CD4-positive, alpha-beta memory T cell (primary cell): ENCODE results near the gene RFT1. TPM values are rescaled to one million over a fixed set of nuclear protein-coding genes. Genes with fewer than 3 reads are reported as not detected.
A peak's percentile ranks its signal among the peaks of the same experiment; 100 is the strongest.

Experiments used
- CTCF ChIA-PET: fragments of 350-600 bp; sonication (Branson Sonifier 250); formaldehyde crosslinking; loops from one replicate; lab custom pipeline; 2021; ENCODE audit warnings: inconsistent platforms; ENCODE audit not compliant: partially characterized antibody; lab: Charles Lee
- POLR2A ChIA-PET: fragments of 350-600 bp; sonication (Branson Sonifier 250); formaldehyde crosslinking; loops from one replicate; lab custom pipeline; 2021; ENCODE audit not compliant: partially characterized antibody; lab: Charles Lee
- DNase-seq, 5 donors: peaks; one replicate each; pipeline versions ENCODE4 v3.0.0 to v3.0.0-alpha.2; 2020 to 2022; ENCODE audit warnings: mixed read lengths in 1 of 5
- H3K27ac ChIP-seq: one replicate; pipeline ENCODE4 v1.7.0; 2013; ENCODE audit warnings: low read depth, low read length
- H3K27me3 ChIP-seq: 2 replicates; pipeline ENCODE4 v1.7.0; 2013; ENCODE audit warnings: mild to moderate bottlenecking, low read length, moderate library complexity; ENCODE audit not compliant: insufficient read depth
- H3K36me3 ChIP-seq: 2 replicates; pipeline ENCODE4 v1.7.0; 2013; ENCODE audit warnings: mild to moderate bottlenecking, low read length, moderate library complexity; ENCODE audit not compliant: insufficient read depth
- H3K4me1 ChIP-seq: 2 replicates; pipeline ENCODE4 v1.7.0; 2013; ENCODE audit warnings: mild to moderate bottlenecking, low read length, moderate library complexity; ENCODE audit not compliant: insufficient read depth
- H3K4me3 ChIP-seq, 2 donors: one replicate each; pipeline ENCODE4 v1.7.0; 2013; ENCODE audit warnings: low read length in 2 of 2, mild to moderate bottlenecking in 1 of 2
- H3K9me3 ChIP-seq, 2 donors: one replicate each; pipeline ENCODE4 v1.7.0; 2013; ENCODE audit warnings: low read length in 2 of 2, control low read depth in 1 of 2; ENCODE audit not compliant: control insufficient read depth in 1 of 2
- H3K27ac Mint-ChIP-seq, 7 donors: one replicate each; pipeline ENCODE4 v1.8.0; 2020 to 2021; ENCODE audit warnings: mixed read lengths in 7 of 7, mild to moderate bottlenecking in 6 of 7, inconsistent platforms in 3 of 7, moderate library complexity in 3 of 7
- H3K27me3 Mint-ChIP-seq, 2 donors: one replicate each; pipeline ENCODE4 v1.8.0; 2020 to 2021; ENCODE audit warnings: mixed read lengths in 2 of 2
- H3K36me3 Mint-ChIP-seq, 2 donors: one replicate each; pipeline ENCODE4 v1.8.0; 2020 to 2021; ENCODE audit warnings: mixed read lengths in 2 of 2, inconsistent platforms in 1 of 2, mild to moderate bottlenecking in 1 of 2
- H3K4me1 Mint-ChIP-seq, 4 donors: one replicate each; pipeline ENCODE4 v1.8.0; 2020 to 2021; ENCODE audit warnings: mixed read lengths in 4 of 4, mild to moderate bottlenecking in 1 of 4
- H3K4me3 Mint-ChIP-seq, 8 donors: one replicate each; pipeline ENCODE4 v1.8.0; 2020 to 2021; ENCODE audit warnings: mixed read lengths in 8 of 8, mild to moderate bottlenecking in 7 of 8, moderate library complexity in 6 of 8, inconsistent platforms in 3 of 8
- H3K9me3 Mint-ChIP-seq, 8 donors: one replicate each; pipeline ENCODE4 v1.8.0; 2020 to 2021; ENCODE audit warnings: mixed read lengths in 8 of 8, mild to moderate bottlenecking in 5 of 8, inconsistent platforms in 3 of 8, moderate library complexity in 1 of 8
- intact Hi-C: fragments of 100-400 bp; cut with micrococcal nuclease; formaldehyde crosslinking; loops from one replicate; pipeline ENCODE4 v1.15.1; 2023
- polyA plus RNA-seq, 2 donors: library from polyadenylated mRNA; unstranded; fragments of 300-500 nt; fragmentation: Illumina TruSeq; gene quantifications; one replicate each; pipeline ENCODE4 v1.2.3, GENCODE V29; 2021
- total RNA-seq, 2 experiments: library from RNA; stranded (reverse); gene quantifications; one replicate each; pipeline ENCODE4 v1.2.3, GENCODE V29; 2021

Gene RFT1
- total and polyA plus RNA-seq, 4 experiments from 2014 or later, result 21.2 to 28.4 (median 24.6) TPM

- POLR2A ChIA-PET, result no interaction called here
- Mint-ChIP-seq H3K4me3 (no peak overlapping the region), H3K36me3 (peaks cover 4 to 8% of the 10 kb centered on the region in 2 donors), H3K9me3 (peaks cover 0 to 2% (median 0%) of the 10 kb centered on the region in 8 donors), H3K27ac (no peak overlapping the region), H3K4me1 (no peaks in the 10 kb centered on the region), H3K27me3 (no peaks in the 10 kb centered on the region)
- no peaks in the 10 kb centered on the region for H3K4me1 ChIP-seq
- no peak overlapping the region for H3K4me3 ChIP-seq
- intact Hi-C loops, result no loop called here
- H3K27ac ChIP-seq, result no peak overlapping the region
- H3K27me3 ChIP-seq, result no peaks in the 10 kb centered on the region
- no peaks in the 10 kb centered on the region for H3K36me3 ChIP-seq
- no peak for DNase-seq
- H3K9me3 ChIP-seq, result no peaks in the 10 kb centered on the region
- CTCF ChIA-PET, result no interaction called here
These were observed 47.5 kb downstream of the RFT1 start for GRCh38 chr3:53082736-53083135.

GRCh38 chr3:53081318-53081717 lies 48.9 kb downstream of the RFT1 start:
- Mint-ChIP-seq H3K27me3 (no peaks in the 10 kb centered on the region), H3K4me1 (no peaks in the 10 kb centered on the region), H3K9me3 (no peaks in the 10 kb centered on the region), H3K27ac (peak overlapping the region in 3 of 7 donors; percentile 43 to 78 (median 78)), H3K4me3 (no peak overlapping the region), H3K36me3 (peaks cover 4 to 8% of the 10 kb centered on the region in 2 donors)
- Histone ChIP-seq H3K27me3 (no peaks in the 10 kb centered on the region), H3K9me3 (no peaks in the 10 kb centered on the region), H3K4me3 (no peak overlapping the region), H3K36me3 (no peaks in the 10 kb centered on the region), H3K4me1 (no peaks in the 10 kb centered on the region), H3K27ac (no peak overlapping the region)
- POLR2A ChIA-PET, result no interaction called here
- no peak for DNase-seq
- CTCF ChIA-PET, result no interaction called here
- intact Hi-C loops, result no loop called here

DNA sequence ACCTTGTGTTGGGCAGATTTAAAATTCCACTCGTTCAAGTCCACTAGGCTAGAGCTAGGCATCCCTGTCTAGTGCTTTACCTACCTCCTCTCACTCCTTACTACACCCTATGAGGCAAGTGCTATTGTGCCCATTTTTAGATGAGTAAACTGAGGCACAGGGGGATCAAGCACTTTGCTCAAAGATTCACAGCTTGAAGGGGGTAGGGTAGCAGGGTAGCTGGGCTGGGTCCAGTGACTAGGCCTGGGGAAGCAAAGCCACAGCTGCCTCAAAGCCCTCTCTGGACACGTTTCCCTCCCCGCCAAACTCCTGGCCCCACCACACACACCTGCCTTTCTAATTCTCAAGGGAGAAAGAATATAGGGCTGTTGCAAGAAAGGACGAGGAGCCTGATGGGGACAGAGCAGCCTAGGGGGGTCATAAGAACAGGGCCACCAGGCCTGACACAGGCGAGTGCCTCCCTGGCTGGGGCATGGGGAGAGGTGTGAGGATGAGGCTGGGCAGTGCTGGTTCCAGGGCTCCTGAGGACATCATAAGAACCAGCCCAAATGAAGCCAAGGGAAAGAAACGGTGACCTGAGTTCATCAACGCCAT lies 49.5 kb downstream of the RFT1 start:
- CTCF ChIA-PET, result no interaction called here
- Mint-ChIP-seq H3K9me3 (no peaks in the 10 kb centered on the region), H3K4me1 (no peaks in the 10 kb centered on the region), H3K27ac (peak overlapping the region in 2 of 7 donors; percentile 15 to 84), H3K27me3 (no peaks in the 10 kb centered on the region), H3K4me3 (no peak overlapping the region), H3K36me3 (peaks cover 4 to 6% of the 10 kb centered on the region in 2 donors)
- Histone ChIP-seq H3K9me3 (no peaks in the 10 kb centered on the region), H3K4me1 (no peaks in the 10 kb centered on the region), H3K27me3 (no peaks in the 10 kb centered on the region), H3K27ac (no peak overlapping the region), H3K4me3 (no peak overlapping the region), H3K36me3 (no peaks in the 10 kb centered on the region)
- POLR2A ChIA-PET, result no interaction called here
- intact Hi-C loops, result no loop called here
- no peak for DNase-seq

DNA sequence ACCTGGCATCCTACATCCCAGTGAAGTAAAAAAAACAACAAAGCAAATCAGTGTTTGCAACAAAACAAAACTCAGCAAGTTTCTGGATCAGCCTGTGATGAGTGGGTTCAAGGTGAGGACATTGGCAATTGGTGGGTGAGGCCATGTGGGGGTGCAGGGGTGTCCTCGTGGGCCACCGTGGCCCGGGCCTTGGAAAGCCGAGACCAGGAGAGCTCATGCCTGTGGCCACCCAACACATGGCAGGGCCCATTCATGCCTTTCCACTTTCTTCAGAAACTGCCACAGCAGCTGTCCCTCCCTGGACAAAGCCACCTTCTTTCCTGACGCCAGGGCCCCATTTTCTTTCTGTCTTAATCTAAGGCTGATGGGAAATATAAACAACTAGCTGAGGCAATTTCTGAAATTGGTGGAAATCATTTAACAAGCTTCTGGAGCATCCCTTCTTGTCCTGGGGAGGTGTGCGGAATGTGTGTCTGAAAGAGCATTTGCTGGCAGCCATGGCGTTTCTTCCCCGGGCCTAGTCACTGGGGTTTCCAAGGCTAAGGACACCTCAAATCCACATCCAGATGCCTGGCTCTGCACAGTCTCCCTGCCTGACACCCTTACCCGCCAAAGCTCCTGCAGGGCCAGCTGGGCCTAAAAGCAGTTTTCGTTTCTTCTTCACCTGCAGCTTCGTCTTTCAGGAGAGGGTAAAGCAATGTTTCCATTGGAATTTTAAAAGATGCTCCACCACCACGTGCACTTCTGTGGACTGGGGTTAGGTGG lies 50.3 kb downstream of the RFT1 start:
- CTCF ChIA-PET, result interaction anchor here (1.4 kb wide), 1 partner anchor 229 kb away, joined by 3 read pairs; no protein-coding TSS in a partner anchor
- peak overlapping the region in 1 of 7 donors; percentile 15 for H3K27ac Mint-ChIP-seq
- H3K27me3 Mint-ChIP-seq, result no peaks in the 10 kb centered on the region

DNA sequence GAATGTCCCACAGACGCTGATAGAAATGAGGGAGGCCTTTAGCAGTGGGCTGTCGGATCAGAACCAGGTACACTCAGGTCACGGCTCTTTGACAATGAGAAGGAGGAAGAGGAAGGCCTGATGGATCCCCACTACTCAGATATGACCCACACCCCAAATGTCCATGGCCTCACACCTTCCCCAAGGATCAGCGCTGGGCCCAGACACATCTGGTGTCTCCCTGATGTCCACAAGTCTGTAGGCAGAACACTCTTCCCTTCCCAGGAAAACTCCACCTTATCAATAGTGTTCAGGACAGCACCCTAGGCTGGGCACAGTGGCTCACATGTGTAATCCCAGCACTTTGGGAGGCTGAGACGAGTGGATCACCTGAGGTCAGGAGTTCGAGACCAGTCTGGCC lies 51.1 kb downstream of the RFT1 start:
- intact Hi-C loops, result no loop called here
- Histone ChIP-seq H3K36me3 (no peaks in the 10 kb centered on the region), H3K27me3 (no peaks in the 10 kb centered on the region), H3K4me3 (no peak overlapping the region), H3K27ac (no peak overlapping the region), H3K9me3 (no peaks in the 10 kb centered on the region), H3K4me1 (no peaks in the 10 kb centered on the region)
- DNase-seq, result no peak
- H3K9me3 Mint-ChIP-seq, result no peaks in the 10 kb centered on the region
- H3K27me3 Mint-ChIP-seq, result no peaks in the 10 kb centered on the region
- no peak overlapping the region for H3K27ac Mint-ChIP-seq
- H3K4me1 Mint-ChIP-seq, result no peaks in the 10 kb centered on the region
- peaks cover 3 to 4% of the 10 kb centered on the region in 2 donors for H3K36me3 Mint-ChIP-seq
- ChIA-PET CTCF (interaction anchor here (1.4 kb wide), 1 partner anchor 228 kb away, joined by 3 read pairs; no protein-coding TSS in a partner anchor), POLR2A (no interaction called here)
- H3K4me3 Mint-ChIP-seq, result no peak overlapping the region

More for the DNA sequence above, 50.3 kb downstream of the RFT1 start:
- no peak overlapping the region for H3K4me3 Mint-ChIP-seq
- Histone ChIP-seq H3K27me3 (no peaks in the 10 kb centered on the region), H3K4me3 (no peak overlapping the region), H3K4me1 (no peaks in the 10 kb centered on the region), H3K9me3 (no peaks in the 10 kb centered on the region), H3K36me3 (no peaks in the 10 kb centered on the region), H3K27ac (no peak overlapping the region)
- intact Hi-C loops, result no loop called here
- POLR2A ChIA-PET, result no interaction called here
- H3K4me1 Mint-ChIP-seq, result no peaks in the 10 kb centered on the region
- no peaks in the 10 kb centered on the region for H3K9me3 Mint-ChIP-seq
- peaks cover 4 to 5% of the 10 kb centered on the region in 2 donors for H3K36me3 Mint-ChIP-seq
- DNase-seq, result no peak

- no peaks in the 10 kb centered on the region for H3K27me3 Mint-ChIP-seq
- ChIA-PET CTCF (no interaction called here), POLR2A (no interaction called here)
- no peaks in the 10 kb centered on the region for H3K9me3 ChIP-seq
- peaks cover 0 to 3% of the 10 kb centered on the region in 2 donors for H3K36me3 Mint-ChIP-seq
- H3K27ac ChIP-seq, result no peak overlapping the region
- no peaks in the 10 kb centered on the region for H3K27me3 ChIP-seq
- no peak overlapping the region for H3K4me3 Mint-ChIP-seq
- no peaks in the 10 kb centered on the region for H3K4me1 Mint-ChIP-seq
- no peak overlapping the region for H3K27ac Mint-ChIP-seq
- H3K36me3 ChIP-seq, result no peaks in the 10 kb centered on the region
- no peak for DNase-seq
- intact Hi-C loops, result no loop called here
- H3K4me3 ChIP-seq, result no peak overlapping the region
- no peaks in the 10 kb centered on the region for H3K9me3 Mint-ChIP-seq
- no peaks in the 10 kb centered on the region for H3K4me1 ChIP-seq
These were observed 51.6 kb downstream of the RFT1 start for GRCh38 chr3:53078656-53079055.

DNA sequence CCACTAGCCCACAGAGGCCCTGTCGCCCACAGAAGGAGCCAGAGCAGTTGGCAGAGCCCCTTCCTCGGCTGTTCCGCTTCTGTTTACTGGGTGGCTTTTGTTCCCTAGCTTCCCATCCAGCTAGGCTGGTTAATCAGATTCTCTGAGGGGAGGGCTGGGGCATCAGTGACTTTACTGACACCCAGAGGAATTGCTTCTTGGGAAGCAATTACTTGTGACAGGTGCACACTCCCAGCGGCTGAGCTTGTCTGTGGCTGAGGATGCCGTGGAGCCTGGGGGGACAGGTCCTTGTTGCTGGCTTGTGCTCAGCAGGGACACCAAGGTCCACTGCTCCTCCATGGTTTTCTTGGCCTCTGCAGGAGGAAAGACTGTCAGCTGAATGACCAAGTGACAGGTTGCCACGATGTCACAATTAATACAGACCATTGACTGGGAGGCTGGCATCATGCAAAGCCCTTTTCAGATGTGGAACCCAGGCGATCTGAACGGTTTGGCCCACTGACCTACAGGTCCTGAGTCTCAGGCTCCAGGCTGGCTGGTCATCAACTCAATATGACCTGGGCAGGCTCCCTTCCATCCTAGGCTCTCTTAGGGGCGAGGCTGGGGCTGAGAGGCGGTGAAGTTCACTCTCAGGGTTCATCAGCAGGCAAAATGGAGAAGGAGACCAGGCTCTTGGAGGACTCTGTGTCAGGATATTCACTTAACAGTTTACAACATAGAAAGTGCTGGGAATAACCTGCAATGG lies 52.6 kb downstream of the RFT1 start:
- Mint-ChIP-seq H3K27me3 (no peaks in the 10 kb centered on the region), H3K4me1 (peaks cover under 1 to 10% (median 7%) of the 10 kb centered on the region in 4 donors), H3K27ac (no peak overlapping the region), H3K36me3 (peaks cover 0 to 3% of the 10 kb centered on the region in 2 donors), H3K9me3 (no peaks in the 10 kb centered on the region), H3K4me3 (no peak overlapping the region)
- no peaks in the 10 kb centered on the region for H3K36me3 ChIP-seq
- no peak overlapping the region for H3K4me3 ChIP-seq
- POLR2A ChIA-PET, result no interaction called here
- DNase-seq, result no peak
- no peaks in the 10 kb centered on the region for H3K27me3 ChIP-seq
- CTCF ChIA-PET, result no interaction called here
- H3K27ac ChIP-seq, result no peak overlapping the region
- intact Hi-C loops, result no loop called here
- no peaks in the 10 kb centered on the region for H3K9me3 ChIP-seq
- no peaks in the 10 kb centered on the region for H3K4me1 ChIP-seq
